Choroid plexus epithelial cell (primary cell): Measurements from ENCODE around the gene GRIA2.

Experiments used
- DNase-seq: peaks from one replicate; pipeline ENCODE4 v3.0.0-alpha.2; 2010; ENCODE audit warnings: low read depth
- H3K4me3 ChIP-seq: 2 replicates; pipeline ENCODE4 v1.5.1; 2011; ENCODE audit warnings: low read depth, mild to moderate bottlenecking, control low read depth, low read length, moderate library complexity
- CTCF ChIP-seq: conservative IDR thresholded peaks from 2 replicates; pipeline ENCODE4 v1.5.1; 2011; ENCODE audit warnings: low read depth, mild to moderate bottlenecking, control low read depth, inconsistent platforms, low read length, moderate library complexity

The GRIA2 gene

GRCh38 chr4:157389741-157390140 lies 169.2 kb downstream of the GRIA2 start:
- no peak for TF ChIP-seq CTCF
- DNase-seq, result no peak

GRCh38 chr4:157405070-157405469 lies 184.5 kb downstream of the GRIA2 start:
- DNase-seq, result no peak
- TF ChIP-seq CTCF, result no peak
- no peak overlapping the region for H3K4me3 ChIP-seq

More at GRCh38 chr4:157389741-157390140, 169.2 kb downstream of the GRIA2 start:
- no peak overlapping the region for H3K4me3 ChIP-seq
